H1 (cell line): ENCODE data around the gene GLUD1.
"Not testable (repeated sequence)": the region's sequence is repeated elsewhere in the genome, so short reads cannot be mapped to it uniquely, and the experiment has no call there.

Source experiments
- CTCF ChIP-seq, 3 experiments: IDR thresholded peaks; 1 replicate in 2 of 3; 2 replicates in 1 of 3; pipeline versions ENCODE4 v1.5.1 to v1.6.1; 2011; ENCODE audit warnings: low read length in 3 of 3, mild to moderate bottlenecking in 3 of 3, inconsistent platforms in 2 of 3, low read depth in 1 of 3, moderate library complexity in 1 of 3; ENCODE audit not compliant: insufficient read depth in 1 of 3; ENCODE audit errors: control extremely low read depth in 1 of 3
- POLR2AphosphoS5 ChIP-seq: IDR thresholded peaks from 2 replicates; pipeline ENCODE4 v1.6.1; 2011; ENCODE audit warnings: low read depth, low read length
- RAD21 ChIP-seq, 2 experiments: IDR thresholded peaks in 1 of 2; conservative IDR thresholded peaks in 1 of 2; 2 replicates each; pipeline ENCODE4 v1.6.1; 2011; ENCODE audit warnings: low read depth in 2 of 2, low read length in 2 of 2, improper control_type of control experiment in 1 of 2, inconsistent platforms in 1 of 2, mild to moderate bottlenecking in 1 of 2, moderate library complexity in 1 of 2

GRCh38 chr10:87020056-87020455 is 74.6 kb downstream of the GLUD1 start, which contains the start of gene FAM25A:
- TF ChIP-seq CTCF (IDR thresholded peaks at IDR 0.05; ENCODE audit: control extremely low read depth in 1 of 3, insufficient read depth in 1 of 3, low read depth in 1 of 3, low read length in 3 of 3); RAD21 (IDR thresholded peaks at IDR 0.05 in 1 of 2, conservative IDR thresholded peaks at IDR 0.05 in 1 of 2; ENCODE audit: low read depth in 2 of 2, low read length in 2 of 2); POLR2AphosphoS5: not testable (repeated sequence)
